H1 (cell line): ENCODE measurements around the gene HMCN1. TPM values are rescaled to one million over a fixed set of nuclear protein-coding genes. Genes with fewer than 3 reads are reported as not detected.

Experiments
- CTCF ChIA-PET: fragments of 300-600 bp; sonication (Branson Sonifier 250); formaldehyde crosslinking; loops from one replicate; lab custom pipeline; 2021; ENCODE audit not compliant: partially characterized antibody; lab: Charles Lee
- POLR2A ChIA-PET: fragments of 300-600 bp; sonication (Branson Sonifier 250); formaldehyde crosslinking; loops from one replicate; lab custom pipeline; 2021; ENCODE audit warnings: inconsistent platforms; ENCODE audit not compliant: partially characterized antibody; lab: Charles Lee
- DNase-seq, 2 experiments: peaks; one replicate each; pipeline versions ENCODE4 v3.0.0 to v3.0.0-alpha.2; 2010 to 2022; ENCODE audit warnings: low spot score in 2 of 2, low read depth in 1 of 2, mixed read lengths in 1 of 2
- FAIRE-seq: peaks from 2 replicates; lab custom pipeline; 2011; peaks lifted over from hg19 to GRCh38; lab: Jason Lieb, UNC
- H2AFZ ChIP-seq: 2 replicates; pipeline ENCODE4 v1.8.1; 2012; ENCODE audit warnings: low read length, inconsistent platforms
- H2AK5ac ChIP-seq: 2 replicates; pipeline ENCODE4 v1.6.1; 2013; ENCODE audit warnings: low read depth, low read length
- H2BK120ac ChIP-seq: replicated peaks from 2 replicates; pipeline ENCODE3; 2013; ENCODE audit warnings: low read depth, low read length, inconsistent platforms
- H2BK12ac ChIP-seq: 2 replicates; pipeline ENCODE4 v1.6.1; 2013; ENCODE audit warnings: low read depth, low read length
- H2BK15ac ChIP-seq: 2 replicates; pipeline ENCODE4 v1.6.1; 2013; ENCODE audit warnings: low read length
- H2BK20ac ChIP-seq: 2 replicates; pipeline ENCODE4 v1.6.1; 2013; ENCODE audit warnings: low read length
- H2BK5ac ChIP-seq: 2 replicates; pipeline ENCODE4 v1.6.1; 2013; ENCODE audit warnings: low read depth, low read length
- H3K14ac ChIP-seq: 2 replicates; pipeline ENCODE4 v1.6.1; 2013; ENCODE audit warnings: inconsistent platforms; ENCODE audit not compliant: insufficient read length
- H3K18ac ChIP-seq: 2 replicates; pipeline ENCODE4 v1.6.1; 2013; ENCODE audit warnings: low read length; ENCODE audit errors: extremely low read depth
- H3K23ac ChIP-seq: 2 replicates; pipeline ENCODE4 v1.6.1; 2013; ENCODE audit warnings: inconsistent platforms; ENCODE audit not compliant: insufficient read length
- H3K23me2 ChIP-seq: 2 replicates; pipeline ENCODE4 v1.6.1; 2013; ENCODE audit warnings: low read depth, low read length
- H3K27ac ChIP-seq: 2 replicates; pipeline ENCODE4 v1.6.1; 2011; ENCODE audit warnings: low read depth, low read length, inconsistent platforms
- H3K27me3 ChIP-seq, 4 experiments: replicated peaks in 1 of 4; 1 replicate in 1 of 4; 2 replicates in 3 of 4; pipeline versions ENCODE4 v1.6.1 to v1.8.1; 2011 to 2013; ENCODE audit warnings: low read length in 3 of 4, mild to moderate bottlenecking in 3 of 4, inconsistent platforms in 2 of 4, mixed read lengths in 2 of 4, moderate library complexity in 1 of 4; ENCODE audit not compliant: control insufficient read depth in 3 of 4, insufficient read depth in 3 of 4; ENCODE audit errors: extremely low read depth in 1 of 4
- H3K36me3 ChIP-seq, 4 experiments: 2 replicates each; pipeline versions ENCODE4 v1.6.1 to v1.8.1; 2011 to 2013; ENCODE audit warnings: mild to moderate bottlenecking in 4 of 4, low read length in 3 of 4, moderate library complexity in 2 of 4, control low read depth in 1 of 4, inconsistent platforms in 1 of 4; ENCODE audit not compliant: insufficient read depth in 4 of 4, control insufficient read depth in 2 of 4
- H3K4ac ChIP-seq: replicated peaks from 2 replicates; pipeline ENCODE3; 2013; ENCODE audit warnings: low read length, low read depth, mixed read lengths, inconsistent platforms; ENCODE audit not compliant: insufficient read length
- H3K4me1 ChIP-seq, 4 experiments: replicated peaks in 1 of 4; 1 replicate in 1 of 4; 2 replicates in 3 of 4; pipeline versions ENCODE4 v1.6.1 to v1.8.1; 2011 to 2013; ENCODE audit warnings: low read length in 3 of 4, inconsistent platforms in 2 of 4, mixed read lengths in 1 of 4; ENCODE audit not compliant: insufficient read depth in 4 of 4, control insufficient read depth in 3 of 4
- H3K4me2 ChIP-seq, 2 experiments: 2 replicates each; pipeline versions ENCODE4 v1.6.1 to v1.8.1; 2011 to 2013; ENCODE audit warnings: low read depth in 2 of 2, low read length in 2 of 2, control low read depth in 1 of 2, inconsistent platforms in 1 of 2, mild to moderate bottlenecking in 1 of 2; ENCODE audit not compliant: insufficient read depth in 1 of 2
- H3K4me3 ChIP-seq, 4 experiments: fragments of 200-600, 300-600 bp in 1 of 4; sonication (generic), shearing (Covaris generic), sonication (Bioruptor Twin) in 1 of 4; 2 replicates each; pipeline versions ENCODE4 v1.5.1 to v1.8.1; 2011 to 2016; ENCODE audit warnings: low read length in 4 of 4, low read depth in 3 of 4, control low read depth in 2 of 4, inconsistent platforms in 2 of 4, mild to moderate bottlenecking in 2 of 4, mixed read lengths in 1 of 4, moderate library complexity in 1 of 4; ENCODE audit not compliant: insufficient read depth in 2 of 4; ENCODE audit errors: extremely low read depth in 1 of 4
- H3K56ac ChIP-seq: replicated peaks from 2 replicates; pipeline ENCODE3; 2013; ENCODE audit warnings: low read depth, mild to moderate bottlenecking, mixed read lengths, low read length, inconsistent platforms; ENCODE audit not compliant: insufficient read length
- H3K79me1 ChIP-seq: 2 replicates; pipeline ENCODE4 v1.6.1; 2013; ENCODE audit warnings: low read depth, low read length, control low read depth
- H3K79me2 ChIP-seq, 2 experiments: 2 replicates each; pipeline versions ENCODE4 v1.6.1 to v1.8.1; 2012 to 2013; ENCODE audit warnings: low read length in 2 of 2, mild to moderate bottlenecking in 2 of 2, inconsistent platforms in 1 of 2; ENCODE audit not compliant: insufficient read depth in 2 of 2, control insufficient read depth in 1 of 2
- H3K9ac ChIP-seq, 4 experiments: replicated peaks in 1 of 4; 1 replicate in 1 of 4; 2 replicates in 3 of 4; pipeline versions ENCODE4 v1.6.1 to v1.8.1; 2011 to 2013; ENCODE audit warnings: low read depth in 3 of 4, low read length in 3 of 4, control low read depth in 2 of 4, mild to moderate bottlenecking in 2 of 4, moderate library complexity in 2 of 4, inconsistent platforms in 1 of 4; ENCODE audit errors: extremely low read depth in 1 of 4
- H3K9me3 ChIP-seq, 2 experiments: 2 replicates each; pipeline versions ENCODE4 v1.6.1 to v1.8.1; 2012 to 2013; ENCODE audit warnings: mild to moderate bottlenecking in 2 of 2, moderate library complexity in 2 of 2, control low read depth in 1 of 2, inconsistent platforms in 1 of 2, low read depth in 1 of 2, low read length in 1 of 2, mixed read lengths in 1 of 2; ENCODE audit not compliant: insufficient read depth in 2 of 2
- H4K20me1 ChIP-seq, 2 experiments: replicated peaks in 1 of 2; 2 replicates each; pipeline versions ENCODE3 to v1.8.1; 2011 to 2013; ENCODE audit warnings: inconsistent platforms in 2 of 2, low read length in 2 of 2, mild to moderate bottlenecking in 1 of 2; ENCODE audit not compliant: insufficient read depth in 2 of 2, control insufficient read depth in 1 of 2
- H4K5ac ChIP-seq: 2 replicates; pipeline ENCODE4 v1.6.1; 2013; ENCODE audit warnings: low read length, low read depth, mixed read lengths, inconsistent platforms; ENCODE audit not compliant: insufficient read length
- H4K8ac ChIP-seq: 2 replicates; pipeline ENCODE4 v1.8.0; 2013; ENCODE audit warnings: mild to moderate bottlenecking, moderate library complexity, low read length, inconsistent platforms; ENCODE audit not compliant: insufficient read depth; ENCODE audit errors: extremely low read depth
- H4K91ac ChIP-seq: replicated peaks from 2 replicates; pipeline ENCODE3; 2013; ENCODE audit warnings: low read length, mixed read lengths, inconsistent platforms; ENCODE audit not compliant: insufficient read length
- BCL11A ChIP-seq, 2 experiments: IDR thresholded peaks; one replicate each; pipeline ENCODE4 v1.6.1; 2011; ENCODE audit warnings: low read depth in 2 of 2, low read length in 2 of 2, mild to moderate bottlenecking in 2 of 2
- EZH2 ChIP-seq: fragments of 200-600 bp; sonication (generic); IDR thresholded peaks from 2 replicates; pipeline ENCODE4 v1.7.1; 2012; ENCODE audit warnings: low read depth, mild to moderate bottlenecking, moderate library complexity, low read length, inconsistent platforms; ENCODE audit not compliant: severe bottlenecking
- HDAC6 ChIP-seq: IDR thresholded peaks from one replicate; pipeline ENCODE4 v1.7.1; 2012; ENCODE audit warnings: low read depth, mild to moderate bottlenecking, inconsistent platforms, low read length, moderate library complexity
- KDM4A ChIP-seq: IDR thresholded peaks from one replicate; pipeline ENCODE4 v1.7.1; 2012; ENCODE audit warnings: low read depth, mild to moderate bottlenecking, moderate library complexity, low read length, inconsistent platforms; ENCODE audit not compliant: severe bottlenecking
- NANOG ChIP-seq: IDR thresholded peaks from 2 replicates; pipeline ENCODE4 v1.6.1; 2011; ENCODE audit warnings: low read length, low read depth, mild to moderate bottlenecking, inconsistent platforms; ENCODE audit not compliant: insufficient read depth, poor library complexity, severe bottlenecking
- RFX5 ChIP-seq: IDR thresholded peaks from 2 replicates; pipeline ENCODE4 v1.6.1; 2011; ENCODE audit warnings: low read depth, low read length, improper control_type of control experiment, borderline replicate concordance
- SIRT6 ChIP-seq: IDR thresholded peaks from one replicate; pipeline ENCODE4 v1.7.1; 2012; ENCODE audit warnings: low read length, inconsistent platforms
- TCF12 ChIP-seq: IDR thresholded peaks from 2 replicates; pipeline ENCODE4 v1.6.1; 2011; ENCODE audit warnings: low read depth, mild to moderate bottlenecking, low read length
- ZNF274 ChIP-seq: IDR thresholded peaks from 2 replicates; pipeline ENCODE4 v1.7.0; 2012; ENCODE audit warnings: low read length, borderline replicate concordance; ENCODE audit errors: extremely low read depth
- WGBS, 2 experiments: shearing (Covaris generic) in 1 of 2; methylation state at CpG; one replicate each; pipeline versions ENCODE4 v1.1.6 to v1.1.7; 2013 to 2015; ENCODE audit warnings: low lambda C conversion rate in 2 of 2, mixed read lengths in 2 of 2, inconsistent platforms in 1 of 2, low coverage in 1 of 2, missing lambda C conversion rate in 1 of 2; ENCODE audit not compliant: insufficient replicate concordance in 2 of 2, insufficient coverage in 1 of 2, insufficient read length in 1 of 2; ENCODE audit errors: extremely low coverage in 1 of 2, missing lambda C conversion rate in 1 of 2; 5-methylcytosine and 5-hydroxymethylcytosine counted together
- polyA plus RNA-seq, 7 experiments: library from polyadenylated mRNA; depleted of rRNA in 3 of 7; stranded (reverse) in 5 of 7; unstranded in 2 of 7; fragments of >200 nt in 5 of 7; fragments of 200-250 nt in 2 of 7; gene quantifications; 1 replicate in 5 of 7; 2 replicates in 1 of 7; 4 replicates in 1 of 7; pipeline versions ENCODE4 v1.2.1 to v1.2.3, GENCODE V29; 2011 to 2013; ENCODE audit warnings: missing spikeins in 2 of 7, mixed read lengths in 2 of 7
- total RNA-seq: library from RNA; stranded (reverse); fragmentation: NEBNext Ultra II Directional; extraction: Animal tissue kit (Norgen Biotek cat#: 25700); gene quantifications from 2 replicates; pipeline ENCODE4 v1.2.1, GENCODE V29; 2021
- TF ChIP-seq, protein P1 (sequence below): IDR thresholded peaks from 2 replicates; pipeline ENCODE4 v1.6.1; 2012; ENCODE audit warnings: low read length, inconsistent platforms
- TF ChIP-seq, protein P2 (sequence below): IDR thresholded peaks from 2 replicates; pipeline ENCODE4 v1.6.1; 2012; ENCODE audit warnings: inconsistent platforms

Gene HMCN1
- total and polyA plus RNA-seq, 2 of the 8 experiments (the other 6 are each of a cell fraction or from before 2014, with no cell fraction given): 13.8 to 14.6 TPM

DNA sequence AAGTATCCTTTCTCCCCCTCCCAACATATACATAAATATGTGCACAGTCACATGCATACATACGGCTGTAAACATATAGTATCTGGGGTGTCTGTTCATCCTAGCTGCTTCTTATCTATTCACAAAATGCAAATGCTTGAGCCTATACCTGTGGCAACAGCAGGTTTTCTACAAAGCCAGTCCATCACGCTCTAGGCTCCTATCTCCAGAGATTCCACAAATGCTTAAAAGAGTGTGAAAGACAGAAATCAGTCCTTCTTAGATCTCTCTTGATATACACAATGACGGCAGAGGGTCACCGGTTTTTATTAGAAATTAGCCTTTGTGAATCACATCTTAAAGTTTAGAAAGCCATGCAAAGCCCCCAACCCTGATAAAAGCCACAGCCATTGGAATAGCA lies 501.5 kb downstream of the HMCN1 start:
- no peaks in the 10 kb centered on the region for H3K79me2 ChIP-seq
- H2BK20ac ChIP-seq: no peak overlapping the region
- TF ChIP-seq NANOG (no peak), BCL11A (IDR thresholded peaks at IDR 0.05; ENCODE audit: low read depth in 2 of 2, low read length in 2 of 2) (no peak), HDAC6 (no peak), RFX5 (no peak), EZH2 (no peak), ZNF274 (no peak), TCF12 (no peak), SIRT6 (no peak), KDM4A (no peak)
- TF ChIP-seq, protein P1, sequence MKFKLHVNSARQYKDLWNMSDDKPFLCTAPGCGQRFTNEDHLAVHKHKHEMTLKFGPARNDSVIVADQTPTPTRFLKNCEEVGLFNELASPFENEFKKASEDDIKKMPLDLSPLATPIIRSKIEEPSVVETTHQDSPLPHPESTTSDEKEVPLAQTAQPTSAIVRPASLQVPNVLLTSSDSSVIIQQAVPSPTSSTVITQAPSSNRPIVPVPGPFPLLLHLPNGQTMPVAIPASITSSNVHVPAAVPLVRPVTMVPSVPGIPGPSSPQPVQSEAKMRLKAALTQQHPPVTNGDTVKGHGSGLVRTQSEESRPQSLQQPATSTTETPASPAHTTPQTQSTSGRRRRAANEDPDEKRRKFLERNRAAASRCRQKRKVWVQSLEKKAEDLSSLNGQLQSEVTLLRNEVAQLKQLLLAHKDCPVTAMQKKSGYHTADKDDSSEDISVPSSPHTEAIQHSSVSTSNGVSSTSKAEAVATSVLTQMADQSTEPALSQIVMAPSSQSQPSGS: no peak
- TF ChIP-seq, protein P2, sequence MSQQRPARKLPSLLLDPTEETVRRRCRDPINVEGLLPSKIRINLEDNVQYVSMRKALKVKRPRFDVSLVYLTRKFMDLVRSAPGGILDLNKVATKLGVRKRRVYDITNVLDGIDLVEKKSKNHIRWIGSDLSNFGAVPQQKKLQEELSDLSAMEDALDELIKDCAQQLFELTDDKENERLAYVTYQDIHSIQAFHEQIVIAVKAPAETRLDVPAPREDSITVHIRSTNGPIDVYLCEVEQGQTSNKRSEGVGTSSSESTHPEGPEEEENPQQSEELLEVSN: no peak

More for the DNA sequence above, 501.5 kb downstream of the HMCN1 start:
- Histone ChIP-seq H4K8ac (no peak overlapping the region), H4K91ac (no peak overlapping the region), H3K18ac (no peak overlapping the region), H2AK5ac (no peak overlapping the region), H2BK12ac (no peak overlapping the region), H2BK15ac (no peak overlapping the region), H3K27ac (no peak overlapping the region), H3K79me1 (no peaks in the 10 kb centered on the region), H4K20me1 (no peaks in the 10 kb centered on the region), H3K27me3 (no peaks in the 10 kb centered on the region), H2BK5ac (no peak overlapping the region), H3K4me1 (no peaks in the 10 kb centered on the region), H3K4me2 (no peak overlapping the region), H3K23ac (no peak overlapping the region), H3K4ac (no peak overlapping the region), H2BK120ac (no peak overlapping the region), H3K23me2 (no peaks in the 10 kb centered on the region), H3K56ac (no peak overlapping the region), H4K5ac (no peak overlapping the region), H3K36me3 (no peaks in the 10 kb centered on the region), H3K9ac (no peak overlapping the region), H2AFZ (no peak overlapping the region), H3K9me3 (no peaks in the 10 kb centered on the region), H3K14ac (no peak overlapping the region), H3K4me3 (no peak overlapping the region)
- no peak for FAIRE-seq
- WGBS, 2 experiments: 92% methylated on average over 4 of the region's 4 CpGs; no CpG with 5 or more reads in 1 of the 2 experiments
- ChIA-PET CTCF (interaction anchor here (0.6 to 1.3 kb wide), 4 partner anchors 9 to 904 kb away, joined by 3 to 4 read pairs (median 3); no protein-coding TSS in a partner anchor), POLR2A (no interaction called here)
- no peak for DNase-seq
